Ishikawa (cell line): ENCODE results near the gene UBL4A.

Source experiments
- CEBPB ChIP-seq: IDR thresholded peaks from 2 replicates; pipeline ENCODE4 v1.6.1; 2012
- CREB1 ChIP-seq: IDR thresholded peaks from 2 replicates; pipeline ENCODE4 v1.6.1; 2012; ENCODE audit warnings: low read depth
- EGR1 ChIP-seq: IDR thresholded peaks from 2 replicates; pipeline ENCODE4 v1.6.1; 2012
- EP300 ChIP-seq: IDR thresholded peaks from 2 replicates; pipeline ENCODE4 v1.6.1; 2012; ENCODE audit warnings: borderline replicate concordance
- FOXM1 ChIP-seq: IDR thresholded peaks from 2 replicates; pipeline ENCODE4 v1.6.1; 2012; ENCODE audit warnings: low read depth, borderline replicate concordance
- MAX ChIP-seq: IDR thresholded peaks from 2 replicates; pipeline ENCODE4 v1.6.1; 2012
- RAD21 ChIP-seq: IDR thresholded peaks from 2 replicates; pipeline ENCODE4 v1.6.1; 2012; ENCODE audit warnings: low read depth
- REST ChIP-seq: IDR thresholded peaks from 2 replicates; pipeline ENCODE4 v1.6.1; 2012; ENCODE audit warnings: low read depth, mild to moderate bottlenecking
- TAF1 ChIP-seq: IDR thresholded peaks from 2 replicates; pipeline ENCODE4 v1.6.1; 2012; ENCODE audit warnings: low read depth, mild to moderate bottlenecking
- TEAD4 ChIP-seq: IDR thresholded peaks from 2 replicates; pipeline ENCODE4 v1.6.1; 2012

GRCh38 chrX:154435171-154435733 lies 51.2 kb downstream of the UBL4A start:
- TF ChIP-seq RAD21 = no peak
- TF ChIP-seq REST = no peak
- no peak for TF ChIP-seq EP300
- TF ChIP-seq MAX = no peak
- TF ChIP-seq TAF1 = no peak
- no peak for TF ChIP-seq TEAD4
- no peak for TF ChIP-seq CEBPB
- no peak for TF ChIP-seq EGR1
- TF ChIP-seq FOXM1 = no peak
- TF ChIP-seq CREB1 = no peak
